Measurements from ENCODE around the gene OR4L1. TPM values are rescaled to one million over a fixed set of nuclear protein-coding genes. Genes with fewer than 3 reads are reported as not detected.

The OR4L1 gene
- total RNA-seq, 1 donor from 2014 or later = not detected

- intact Hi-C loops (cut with DNase I) = no loop called here
- Histone ChIP-seq H3K9me3 (no peaks in the 10 kb centered on the region), H3K27me3 (no peaks in the 10 kb centered on the region), H3K4me3 (no peak within 1 kb of the TSS), H3K36me3 (no peaks in the 10 kb centered on the region), H3K27ac (no peak within 1 kb of the TSS), H3K4me1 (no peaks in the 10 kb centered on the region)
- no peak for TF ChIP-seq CTCF (IDR thresholded peaks at IDR 0.05)
- TF ChIP-seq POLR2A (IDR thresholded peaks at IDR 0.05) = no peak
- TF ChIP-seq POLR2AphosphoS5 (IDR thresholded peaks at IDR 0.05; ENCODE audit: insufficient read depth in 1 of 2, low read depth in 1 of 2) = no peak
- DNase-seq (ENCODE audit: extremely low spot score in 2 of 2) = no peak
Measured at GRCh38 chr14:20110438-20110837, 50.6 kb downstream of the OR4L1 start, which contains the start of gene OR4K17. Gene OR4K17, plus strand, starts transcription at chr14:20110739. Its CDS starts 6,761 bp downstream, at chr14:20117500.

Small RNA genes within 50 kb of the gene (small RNA-seq; reads per million reads assigned to genes)
- not detected for gene RNA5SP380

Other genes starting within 250 kb of the OR4L1 start
- gene OR4K2, start 184.9 kb upstream of the OR4L1 start, total RNA-seq = not detected
- not detected for gene OR4K5, start 139.4 kb upstream of the OR4L1 start, total RNA-seq
- gene OR4K1, start 129.1 kb upstream of the OR4L1 start, total RNA-seq = not detected
- gene OR4K15, start 84.5 kb upstream of the OR4L1 start, total RNA-seq = not detected
- gene OR4Q2, start 57.9 kb upstream of the OR4L1 start, total RNA-seq = not detected
- gene OR4K14, start 40.7 kb upstream of the OR4L1 start, total RNA-seq = not detected
- gene OR4K13, start 24.0 kb upstream of the OR4L1 start, total RNA-seq = not detected
- gene OR4K17, start 50.7 kb downstream of the OR4L1 start, total RNA-seq = not detected
- gene OR4N5, start 78.8 kb downstream of the OR4L1 start, total RNA-seq = not detected
- not detected for gene OR11G2, start 130.9 kb downstream of the OR4L1 start, total RNA-seq
- not detected for gene OR11H6, start 163.7 kb downstream of the OR4L1 start, total RNA-seq
- gene OR11H7, start 168.9 kb downstream of the OR4L1 start, total RNA-seq = not detected
- not detected for gene OR11H4, start 179.2 kb downstream of the OR4L1 start, total RNA-seq
- gene TTC5, start 245.9 kb downstream of the OR4L1 start, total RNA-seq = 10.8 TPM

Measured in vagina (tissue), 2 donors.